Kidney (tissue), 22 donors: ENCODE results near the gene CRYAB. TPM values are rescaled to one million over a fixed set of nuclear protein-coding genes. Genes with fewer than 3 reads are reported as not detected.

Experiments used
- DNase-seq, 5 donors: peaks; one replicate each; pipeline ENCODE4 v3.0.0-alpha.2; 2013 to 2020
- FAIRE-seq: peaks from 2 replicates; lab custom pipeline; 2012; peaks lifted over from hg19 to GRCh38; lab: Jason Lieb, UNC
- H3K27ac ChIP-seq, 2 donors: one replicate each; pipeline ENCODE4 v1.7.0; 2013; ENCODE audit warnings: low read depth in 2 of 2, low read length in 2 of 2, inconsistent platforms in 1 of 2
- H3K27me3 ChIP-seq: one replicate; pipeline ENCODE4 v1.7.1; 2013; ENCODE audit warnings: low read length, inconsistent platforms; ENCODE audit not compliant: control insufficient read depth, insufficient read depth
- H3K36me3 ChIP-seq, 3 donors: one replicate each; pipeline versions ENCODE4 v1.7.0 to v1.7.1; 2013; ENCODE audit warnings: low read length in 3 of 3, control low read depth in 1 of 3, inconsistent platforms in 1 of 3; ENCODE audit not compliant: insufficient read depth in 3 of 3, control insufficient read depth in 2 of 3
- H3K4me1 ChIP-seq, 3 donors: one replicate each; pipeline versions ENCODE4 v1.7.0 to v1.7.1; 2013; ENCODE audit warnings: low read length in 3 of 3, inconsistent platforms in 1 of 3, low read depth in 1 of 3; ENCODE audit not compliant: control insufficient read depth in 2 of 3, insufficient read depth in 2 of 3
- H3K4me3 ChIP-seq, 3 donors: one replicate each; pipeline versions ENCODE4 v1.7.0 to v1.8.1; 2013; ENCODE audit warnings: low read length in 3 of 3, control low read depth in 1 of 3, inconsistent platforms in 1 of 3
- H3K9ac ChIP-seq, 3 donors: one replicate each; pipeline versions ENCODE4 v1.7.0 to v1.7.1; 2013; ENCODE audit warnings: low read length in 3 of 3, control low read depth in 1 of 3, inconsistent platforms in 1 of 3
- H3K9me3 ChIP-seq, 3 donors: one replicate each; pipeline versions ENCODE4 v1.7.0 to v1.7.1; 2013; ENCODE audit warnings: low read length in 3 of 3, control low read depth in 1 of 3, inconsistent platforms in 1 of 3; ENCODE audit not compliant: control insufficient read depth in 2 of 3, insufficient read depth in 1 of 3
- CTCF ChIP-seq: IDR thresholded peaks from 3 replicates; pipeline ENCODE4 v1.5.1; 2012; ENCODE audit warnings: mild to moderate bottlenecking, moderate library complexity, borderline replicate concordance; ENCODE audit not compliant: insufficient read depth; ENCODE audit errors: extremely low read depth
- intact Hi-C: fragments of 100-400 bp; cut with DNase I; formaldehyde crosslinking; loops from one replicate; pipeline ENCODE4 v1.11.1; 2022
- long read RNA-seq, 10 donors: library from polyadenylated mRNA in 1 of 10; unstranded in 1 of 10; transcript quantifications; one replicate each; pipeline ENCODE4 v2.0.0 and lab custom pipeline, GENCODE V29; 2021 to 2026
- polyA plus RNA-seq: library from polyadenylated mRNA; stranded (reverse); fragments of 350-450 nt; fragmentation: Illumina TruSeq; extraction: RNeasy Lipid Tissue Mini Kit (QIAGEN cat#74804); gene quantifications from one replicate; pipeline ENCODE4 v1.2.3, GENCODE V29; 2014; ENCODE audit warnings: low read depth, low replicate concordance; ENCODE audit not compliant: insufficient read depth
- total RNA-seq: library from RNA; stranded (reverse); fragmentation: NEBNext Ultra II Directional; extraction: Animal tissue kit (Norgen Biotek cat#: 25700); gene quantifications from one replicate; pipeline ENCODE4 v1.2.1, GENCODE V29; 2021
- donor health status: control.
- donor health status: control.
- donor health status: control.
- donor health status: control.
- donor health status: control.
- donor health status: DM: yes; HTN: yes; CAD: no.
- donor health status: Normal renal cell carcinoma (clear cell type).

CRYAB gene, protein sequence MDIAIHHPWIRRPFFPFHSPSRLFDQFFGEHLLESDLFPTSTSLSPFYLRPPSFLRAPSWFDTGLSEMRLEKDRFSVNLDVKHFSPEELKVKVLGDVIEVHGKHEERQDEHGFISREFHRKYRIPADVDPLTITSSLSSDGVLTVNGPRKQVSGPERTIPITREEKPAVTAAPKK
- total RNA-seq = 1,312 TPM
- polyA plus RNA-seq = 1,857 TPM
- long read RNA-seq, donor 1, transcript CRYAB-205 (3 exons, 1,017 nt) = major isoform, 8 of 9 reads
- long read RNA-seq, donor 1, partial matches to known transcripts = 0 of 9 reads
- long read RNA-seq, donor 1, other reads (novel, unspliced or antisense) = 0 of 9 reads
- long read RNA-seq, donor 2, transcript CRYAB-205 (3 exons, 1,017 nt) = major isoform, 12 of 19 reads
- long read RNA-seq, donor 2, partial matches to known transcripts = 0 of 19 reads
- long read RNA-seq, donor 2, other reads (novel, unspliced or antisense) = 0 of 19 reads
- long read RNA-seq, donor 3, transcript CRYAB-205 (3 exons, 1,017 nt) = major isoform, 33 of 49 reads
- long read RNA-seq, donor 3, transcript CRYAB-207 (4 exons, 887 nt) = minor isoform, 9 of 49 reads
- long read RNA-seq, donor 3, partial matches to known transcripts = 0 of 49 reads
- long read RNA-seq, donor 3, other reads (novel, unspliced or antisense) = 0 of 49 reads
- long read RNA-seq, donor 4, transcript CRYAB-205 (3 exons, 1,017 nt) = major isoform, 15 of 22 reads
- long read RNA-seq, donor 4, transcript CRYAB-216 (4 exons, 977 nt) = minor isoform, 5 of 22 reads
- long read RNA-seq, donor 4, partial matches to known transcripts = 0 of 22 reads
- long read RNA-seq, donor 4, other reads (novel, unspliced or antisense) = 0 of 22 reads
- long read RNA-seq, donor 5, partial matches to known transcripts = 0 of 2 reads
- long read RNA-seq, donor 5, other reads (novel, unspliced or antisense) = 0 of 2 reads
- long read RNA-seq, donor 6, transcript CRYAB-205 (3 exons, 1,017 nt) = major isoform, 31 of 52 reads
- long read RNA-seq, donor 6, partial matches to known transcripts = 11 of 52 reads
- long read RNA-seq, donor 6, other reads (novel, unspliced or antisense) = 0 of 52 reads
- long read RNA-seq, donor 7, transcript CRYAB-203 (2 exons, 915 nt) = minor isoform, 6 of 305 reads
- long read RNA-seq, donor 7, transcript CRYAB-205 (3 exons, 1,017 nt) = major isoform, 254 of 305 reads
- long read RNA-seq, donor 7, transcript CRYAB-216 (4 exons, 977 nt) = minor isoform, 15 of 305 reads
- long read RNA-seq, donor 7, partial matches to known transcripts = 0 of 305 reads
- long read RNA-seq, donor 7, other reads (novel, unspliced or antisense) = 24 of 305 reads
- long read RNA-seq, donor 8, transcript CRYAB-216 (4 exons, 977 nt) = minor isoform, 6 of 23 reads
- long read RNA-seq, donor 8, transcript CRYAB-205 (3 exons, 1,017 nt) = major isoform, 14 of 23 reads
- long read RNA-seq, donor 8, partial matches to known transcripts = 0 of 23 reads
- long read RNA-seq, donor 8, other reads (novel, unspliced or antisense) = 0 of 23 reads
- long read RNA-seq, donor 9, transcript CRYAB-205 (3 exons, 1,017 nt) = major isoform, 9 of 11 reads
- long read RNA-seq, donor 9, partial matches to known transcripts = 0 of 11 reads
- long read RNA-seq, donor 9, other reads (novel, unspliced or antisense) = 0 of 11 reads
- long read RNA-seq, donor 10, transcript CRYAB-205 (3 exons, 1,017 nt) = major isoform, 14 of 21 reads
- long read RNA-seq, donor 10, partial matches to known transcripts = 0 of 21 reads
- long read RNA-seq, donor 10, other reads (novel, unspliced or antisense) = 0 of 21 reads

DNA sequence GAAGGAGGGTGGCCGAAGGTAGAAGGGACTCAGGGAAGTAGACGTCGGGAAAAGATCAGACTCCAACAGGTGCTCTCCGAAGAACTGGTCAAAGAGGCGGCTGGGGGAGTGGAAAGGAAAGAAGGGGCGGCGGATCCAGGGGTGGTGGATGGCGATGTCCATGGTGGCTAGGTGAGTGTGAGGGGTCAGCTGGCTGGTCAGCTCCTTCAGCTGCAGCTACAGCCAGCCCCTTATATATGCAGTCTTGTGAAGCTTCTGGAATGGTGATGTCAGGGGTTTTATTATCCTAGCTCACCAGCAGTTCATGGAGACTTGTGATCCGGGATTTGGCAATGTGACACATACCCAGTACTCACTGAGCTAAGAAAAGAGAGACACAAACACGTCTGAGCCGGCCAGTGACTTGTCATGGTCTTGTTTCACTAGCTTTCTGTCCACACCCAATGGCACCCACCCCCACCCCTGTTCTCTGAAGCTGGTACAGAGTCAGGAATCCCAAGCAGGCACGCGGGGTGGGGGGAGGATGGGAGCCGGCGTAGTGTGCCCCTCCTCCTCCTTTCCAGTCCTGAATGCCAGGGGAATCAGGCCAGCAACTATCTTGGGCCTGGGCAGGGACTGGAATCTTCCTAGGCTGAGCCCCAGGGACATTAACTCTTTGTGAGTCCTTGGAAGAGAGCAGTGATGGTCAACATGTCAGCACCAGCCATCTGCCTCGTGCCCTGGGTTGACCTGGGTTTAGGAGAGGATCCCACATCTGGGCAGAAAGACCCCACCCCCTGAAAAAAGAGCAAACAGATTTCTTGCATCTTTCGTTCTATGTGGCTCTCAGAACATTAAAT lies at the start of gene CRYAB:
Gene CRYAB, minus strand, starts transcription at position 208 of the 839 bp plus-strand sequence. Its CDS starts 46 bp downstream, at position 162.
- Histone ChIP-seq H3K9ac (peak within 1 kb of the TSS in 2 of 3 donors; percentile 76 to 77), H3K27me3 (no peaks in the 10 kb centered on the region), H3K27ac (peak within 1 kb of the TSS; percentile 90 to 91), H3K9me3 (no peaks in the 10 kb centered on the region), H3K4me3 (peak within 1 kb of the TSS; percentile 24 to 59 (median 56)), H3K4me1 (peaks cover 0 to 20% (median 10%) of the 10 kb centered on the region in 3 donors), H3K36me3 (no peaks in the 10 kb centered on the region)
- peak; percentile 71 to 97 (median 83) for DNase-seq
- intact Hi-C loops = no loop called here
- peak; percentile 49 for FAIRE-seq
- TF ChIP-seq CTCF = no peak

DNA sequence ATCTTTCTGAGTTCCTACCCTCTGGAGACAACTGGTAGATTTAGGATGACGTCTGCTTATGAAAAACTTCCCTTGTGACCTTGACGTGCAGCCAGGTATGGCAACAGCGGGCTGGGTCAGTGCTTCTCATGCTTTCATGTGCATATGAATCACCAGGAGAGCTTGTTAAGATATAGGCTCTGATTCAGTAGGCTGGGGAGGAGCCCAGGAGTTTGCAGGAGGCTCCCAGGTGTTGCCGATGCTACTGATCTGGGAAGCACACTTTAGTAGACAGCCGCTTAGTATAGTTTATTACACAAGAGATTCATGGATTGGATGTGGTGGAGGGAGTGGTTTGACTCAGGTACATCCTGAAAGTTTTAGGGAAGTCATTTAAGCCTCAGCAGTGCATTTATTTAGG lies 49.3 kb upstream of the CRYAB start:
- no peak overlapping the region for H3K9ac ChIP-seq
- TF ChIP-seq CTCF = no peak

More for the DNA sequence above, 49.3 kb upstream of the CRYAB start:
- H3K9me3 ChIP-seq = no peaks in the 10 kb centered on the region
- H3K4me3 ChIP-seq = no peak overlapping the region
- H3K27me3 ChIP-seq = no peaks in the 10 kb centered on the region
- DNase-seq (no peak), FAIRE-seq (no peak)
- no peaks in the 10 kb centered on the region for H3K4me1 ChIP-seq
- no peak overlapping the region for H3K27ac ChIP-seq
- intact Hi-C loops = no loop called here
- H3K36me3 ChIP-seq = no peaks in the 10 kb centered on the region
